ENCODE measurements around the gene CDC42. TPM values are rescaled to one million over a fixed set of nuclear protein-coding genes. Genes with fewer than 3 reads are reported as not detected.

Gene CDC42
- total and polyA plus RNA-seq, 10 donors, result 108 to 254 (median 220) TPM

DNA sequence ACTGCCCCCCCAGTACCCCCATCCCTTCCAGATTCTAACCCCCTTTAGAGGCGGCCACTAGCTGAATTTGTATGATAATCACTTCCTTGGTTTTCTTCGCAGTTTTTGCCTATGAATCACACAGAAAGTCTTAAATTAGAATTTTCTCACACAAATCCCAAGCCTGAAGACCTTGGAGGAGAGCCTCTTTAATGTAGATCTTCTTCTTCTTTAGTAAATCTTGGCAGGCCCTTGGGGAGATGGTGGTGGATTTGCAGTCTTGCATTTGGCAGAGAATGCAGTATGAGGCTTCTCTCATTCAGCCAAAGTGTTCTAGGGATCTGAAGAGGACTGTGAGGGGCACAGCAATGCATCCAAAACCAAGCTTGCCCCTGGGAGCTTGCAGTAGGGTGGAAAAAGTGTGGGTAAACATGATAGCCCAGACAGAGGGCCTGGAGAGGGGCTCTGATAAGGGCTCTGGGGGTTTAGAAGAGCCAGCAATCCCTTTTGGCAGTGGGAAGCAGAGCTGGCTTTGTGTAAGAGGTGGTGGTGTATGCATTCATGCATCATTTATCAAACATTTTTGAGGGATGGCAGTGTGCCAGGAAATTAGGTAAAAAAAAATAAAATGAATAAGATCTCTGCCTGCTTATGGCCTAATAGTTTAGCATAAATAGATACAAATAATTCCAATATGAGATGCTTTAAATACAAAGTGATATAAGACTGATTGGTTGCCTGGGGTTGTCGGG is 7.7 kb upstream of the CDC42 start:
- H3K27me3 ChIP-seq (replicated peaks in 1 of 7), result no peaks in the 10 kb centered on the region
- intact Hi-C loops (cut with DNase I; ENCODE audit: low total_unique reads), result no loop called here
- DNase-seq, result peak; percentile 19
- H3K4me3 ChIP-seq, result no peak overlapping the region
- peaks cover 5 to 41% (median 16%) of the 10 kb centered on the region in 6 donors for H3K4me1 ChIP-seq
- no peak for TF ChIP-seq POLR2AphosphoS5 (IDR thresholded peaks at IDR 0.05)
- TF ChIP-seq, protein P1, sequence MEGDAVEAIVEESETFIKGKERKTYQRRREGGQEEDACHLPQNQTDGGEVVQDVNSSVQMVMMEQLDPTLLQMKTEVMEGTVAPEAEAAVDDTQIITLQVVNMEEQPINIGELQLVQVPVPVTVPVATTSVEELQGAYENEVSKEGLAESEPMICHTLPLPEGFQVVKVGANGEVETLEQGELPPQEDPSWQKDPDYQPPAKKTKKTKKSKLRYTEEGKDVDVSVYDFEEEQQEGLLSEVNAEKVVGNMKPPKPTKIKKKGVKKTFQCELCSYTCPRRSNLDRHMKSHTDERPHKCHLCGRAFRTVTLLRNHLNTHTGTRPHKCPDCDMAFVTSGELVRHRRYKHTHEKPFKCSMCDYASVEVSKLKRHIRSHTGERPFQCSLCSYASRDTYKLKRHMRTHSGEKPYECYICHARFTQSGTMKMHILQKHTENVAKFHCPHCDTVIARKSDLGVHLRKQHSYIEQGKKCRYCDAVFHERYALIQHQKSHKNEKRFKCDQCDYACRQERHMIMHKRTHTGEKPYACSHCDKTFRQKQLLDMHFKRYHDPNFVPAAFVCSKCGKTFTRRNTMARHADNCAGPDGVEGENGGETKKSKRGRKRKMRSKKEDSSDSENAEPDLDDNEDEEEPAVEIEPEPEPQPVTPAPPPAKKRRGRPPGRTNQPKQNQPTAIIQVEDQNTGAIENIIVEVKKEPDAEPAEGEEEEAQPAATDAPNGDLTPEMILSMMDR (IDR thresholded peaks at IDR 0.05 in 8 of 11, conservative IDR thresholded peaks at IDR 0.05 in 3 of 11), result no peak
- TF ChIP-seq POLR2A (IDR thresholded peaks at IDR 0.05), result no peak
- WGBS, 5 donors, result 86 to 91% (median 89%) methylated on average over 3 of the region's 3 CpGs
- H3K9me3 ChIP-seq, result peaks cover 0 to 4% (median 0%) of the 10 kb centered on the region in 8 donors
- H3K36me3 ChIP-seq, result no peaks in the 10 kb centered on the region
- H3K27ac ChIP-seq, result no peak overlapping the region

DNA sequence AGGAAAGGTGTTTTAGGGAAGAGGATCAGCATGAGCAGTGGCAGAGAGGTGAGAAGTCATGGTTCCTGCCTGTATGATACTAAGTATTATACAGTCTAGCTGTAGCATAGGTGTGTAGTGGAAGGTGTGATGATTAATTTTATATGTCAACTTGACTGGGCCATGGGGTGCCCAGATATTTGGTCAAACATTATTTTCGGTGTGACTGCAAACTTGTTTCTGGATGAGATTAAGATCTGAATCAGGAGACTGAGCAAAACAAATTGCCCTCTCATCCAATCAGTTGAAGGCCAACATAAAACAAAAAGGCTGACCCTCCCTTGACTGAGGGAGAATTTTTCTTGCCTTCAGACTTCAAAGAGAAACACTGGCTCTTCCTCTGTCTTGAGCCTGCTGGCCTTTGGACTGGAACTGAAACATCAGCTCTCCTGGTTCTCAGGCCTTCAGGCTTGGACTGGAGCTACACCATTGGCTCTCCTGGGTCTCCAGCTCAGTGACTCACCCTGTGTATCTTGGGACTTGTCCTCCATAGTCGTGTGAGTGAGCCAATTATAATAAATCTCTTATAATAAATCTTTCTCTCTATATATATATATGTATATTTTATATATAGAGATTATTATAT is 6.8 kb upstream of the CDC42 start:
- Histone ChIP-seq H3K36me3 (no peaks in the 10 kb centered on the region), H3K9me3 (peaks cover 0 to 4% (median 0%) of the 10 kb centered on the region in 8 donors), H3K4me3 (no peak overlapping the region), H3K27ac (no peak overlapping the region), H3K27me3 (replicated peaks in 1 of 7) (no peaks in the 10 kb centered on the region), H3K4me1 (peaks cover 0 to 32% (median 7%) of the 10 kb centered on the region in 6 donors)
- TF ChIP-seq POLR2AphosphoS5 (IDR thresholded peaks at IDR 0.05), result no peak
- TF ChIP-seq, protein P1 (IDR thresholded peaks at IDR 0.05 in 8 of 11, conservative IDR thresholded peaks at IDR 0.05 in 3 of 11), result no peak
- no peak for TF ChIP-seq POLR2A (IDR thresholded peaks at IDR 0.05)
- peak; percentile 19 for DNase-seq
- 80 to 92% (median 89%) methylated on average over 2 of the region's 2 CpGs for WGBS, 5 donors
- intact Hi-C loops (cut with DNase I; ENCODE audit: low total_unique reads), result no loop called here

DNA sequence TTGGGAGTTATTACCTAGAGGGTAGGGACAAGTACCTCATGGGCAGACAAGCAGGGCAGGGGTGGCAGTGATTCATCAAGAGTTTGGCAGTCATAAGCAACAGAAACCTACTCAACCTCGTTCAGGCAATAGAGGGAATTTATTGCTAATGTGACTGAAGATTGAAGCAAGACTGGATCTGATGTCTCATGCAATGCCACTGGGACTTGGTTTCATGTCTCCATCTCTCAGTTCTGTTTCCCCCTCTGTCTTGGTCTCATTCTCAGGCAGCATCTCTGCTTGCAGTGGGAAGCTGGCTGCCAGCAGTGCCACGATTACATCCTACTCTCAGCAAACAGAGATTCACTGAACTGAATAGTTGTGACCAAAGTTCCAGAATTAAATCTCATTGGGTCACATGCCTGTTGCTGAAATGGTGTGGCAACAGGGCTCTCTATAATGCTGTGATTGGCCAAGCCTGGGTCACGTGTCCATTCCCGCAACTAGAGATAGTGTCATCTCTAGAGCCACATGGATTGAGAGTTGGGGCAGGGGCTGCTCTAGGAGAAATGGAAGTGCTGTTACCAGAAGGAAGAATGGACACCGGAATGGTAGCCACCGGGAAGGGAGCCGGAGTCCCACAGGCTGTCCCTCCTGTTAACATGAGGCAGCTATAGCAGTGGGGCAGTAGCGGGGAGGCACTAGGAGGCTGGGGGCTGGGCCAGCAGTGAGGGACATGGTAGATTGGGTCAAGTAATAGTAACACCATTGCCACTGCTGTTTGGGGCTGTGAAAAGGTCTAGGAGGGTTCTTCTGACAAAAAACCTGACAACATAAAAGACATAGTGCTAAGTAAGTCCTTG is 3.9 kb upstream of the CDC42 start:
- peak overlapping the region in 1 of 8 donors; percentile 22 for H3K27ac ChIP-seq
- intact Hi-C loops (cut with DNase I; ENCODE audit: low total_unique reads), result no loop called here
- TF ChIP-seq POLR2A (IDR thresholded peaks at IDR 0.05) (no peak), POLR2AphosphoS5 (IDR thresholded peaks at IDR 0.05) (peak in 1 of 3 donors; percentile 30)
- peaks cover 0 to 21% (median 9%) of the 10 kb centered on the region in 6 donors for H3K4me1 ChIP-seq
- no peaks in the 10 kb centered on the region for H3K27me3 ChIP-seq (replicated peaks in 1 of 7)
- no peak overlapping the region for H3K4me3 ChIP-seq
- WGBS, 5 donors, result 73 to 81% (median 77%) methylated on average over 8 of the region's 8 CpGs
- H3K9me3 ChIP-seq, result peaks cover 0 to 4% (median 0%) of the 10 kb centered on the region in 8 donors
- no peaks in the 10 kb centered on the region for H3K36me3 ChIP-seq
- no peak for DNase-seq

DNA sequence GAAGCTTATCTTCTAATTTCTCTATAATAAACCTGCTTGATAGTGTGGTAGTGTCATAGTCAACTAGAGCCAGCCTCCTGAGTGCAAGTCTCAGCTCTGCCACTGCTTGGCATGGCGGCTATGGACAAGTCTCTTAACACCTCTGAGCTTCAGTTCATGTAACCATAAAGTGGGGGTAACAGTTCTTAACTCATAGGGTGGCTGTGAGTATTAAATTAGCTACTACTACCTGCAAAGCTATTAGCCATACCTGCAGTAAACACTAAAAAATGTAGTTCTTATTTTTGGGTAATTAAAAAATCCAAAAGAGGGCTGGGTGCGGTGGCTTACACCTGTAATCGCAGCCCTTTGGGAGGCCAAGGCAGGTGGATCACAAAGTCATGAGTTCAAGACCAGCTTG is 2.2 kb upstream of the CDC42 start:
- DNase-seq, result no peak
- Histone ChIP-seq H3K4me1 (peaks cover 4 to 32% (median 23%) of the 10 kb centered on the region in 6 donors), H3K4me3 (no peak overlapping the region), H3K27ac (no peak overlapping the region), H3K9me3 (peaks cover 0 to 4% (median 0%) of the 10 kb centered on the region in 8 donors), H3K36me3 (peaks cover 0 to 3% (median 0%) of the 10 kb centered on the region in 6 donors), H3K27me3 (replicated peaks in 1 of 7) (no peaks in the 10 kb centered on the region)
- intact Hi-C loops (cut with DNase I; ENCODE audit: low total_unique reads), result no loop called here
- 93 to 97% (median 97%) methylated on average over 3 of the region's 3 CpGs for WGBS, 5 donors
- TF ChIP-seq POLR2A (IDR thresholded peaks at IDR 0.05), result no peak
- TF ChIP-seq POLR2AphosphoS5 (IDR thresholded peaks at IDR 0.05), result no peak
- TF ChIP-seq, protein P1 (IDR thresholded peaks at IDR 0.05 in 8 of 11, conservative IDR thresholded peaks at IDR 0.05 in 3 of 11), result no peak

All from spleen (tissue), 11 donors.